HG03521 (cell line): ENCODE measurements around the gene ADGRG1.
"Not testable (repeated sequence)": the region's sequence is repeated elsewhere in the genome, so short reads cannot be mapped to it uniquely, and the experiment has no call there.

Experiments
- ATAC-seq: cut with Tn5 transposase; IDR thresholded peaks from one replicate; pipeline ENCODE4 v1.9.1; 2021; ENCODE audit warnings: mild to moderate bottlenecking, moderate library complexity; ENCODE audit not compliant: unreplicated experiment

Gene ADGRG1

DNA sequence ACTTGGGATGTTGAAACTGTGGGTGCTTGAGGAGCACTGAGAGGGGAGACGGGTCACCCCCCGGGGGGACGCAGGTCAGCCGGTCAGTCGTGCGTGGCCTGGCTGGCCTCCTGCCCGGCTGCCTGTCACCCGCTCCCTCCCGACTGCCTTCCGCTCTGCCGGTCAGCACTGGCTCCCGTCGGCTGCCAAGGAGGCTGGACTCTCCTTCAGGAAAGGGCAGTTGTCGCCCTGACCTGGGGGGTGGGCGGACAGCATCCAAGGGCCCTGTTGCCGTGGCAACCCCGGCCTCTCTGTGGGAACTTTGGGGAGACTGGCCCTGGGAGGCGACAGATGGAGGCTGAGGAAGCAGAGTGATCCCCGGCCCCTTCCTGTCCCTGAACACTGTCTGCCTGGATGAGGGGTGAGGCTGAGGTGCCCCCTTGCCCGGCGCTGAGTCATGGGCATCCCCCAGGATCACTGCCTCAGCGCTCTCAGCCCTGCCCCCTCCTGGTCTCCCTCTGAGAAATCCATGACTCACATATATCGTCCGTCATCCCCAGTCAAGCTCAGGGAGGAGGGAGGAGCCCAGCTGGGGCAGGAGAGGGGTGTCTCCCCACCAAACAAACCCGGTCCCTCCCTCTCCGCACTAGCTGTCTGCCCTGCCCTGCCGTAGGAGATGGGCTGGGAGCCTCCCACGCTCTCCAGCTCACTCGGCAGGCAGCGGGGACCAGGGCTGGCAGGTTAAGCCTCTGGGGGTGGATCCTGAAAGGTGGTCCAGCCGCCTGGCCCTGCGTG is at the start of gene ADGRG1:
TSS of gene ADGRG1 (plus strand) at position 623 of the 774 bp plus-strand sequence. CDS start 21,658 bp downstream, outside the sequence.
- ATAC-seq = no peak

- ATAC-seq = no peak
Measured at GRCh38 chr16:57579361-57579665, 49.1 kb upstream of the ADGRG1 start.

GRCh38 chr16:57585051-57585687 is 43.3 kb upstream of the ADGRG1 start:
- no peak for ATAC-seq

DNA sequence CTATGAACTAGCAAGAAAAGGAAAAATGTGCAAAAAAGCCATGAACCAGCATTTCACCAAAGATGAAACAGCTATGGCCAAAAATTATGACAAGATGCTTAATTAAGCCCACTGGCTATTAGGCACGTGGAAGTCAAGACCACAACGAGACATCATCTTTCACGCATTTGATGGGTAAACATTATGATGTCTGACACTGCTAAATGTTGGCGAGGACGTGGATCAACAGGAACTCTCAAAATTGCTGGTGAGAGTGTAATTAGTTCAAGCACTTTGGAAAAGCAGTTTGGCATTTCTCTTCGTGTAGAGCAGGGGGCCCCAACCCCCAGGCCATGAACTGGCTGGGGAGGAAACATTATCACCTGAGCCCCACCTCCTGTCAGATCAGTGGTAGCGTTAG is 39.6 kb upstream of the ADGRG1 start:
- ATAC-seq = no peak

GRCh38 chr16:57589374-57589773 is 39.1 kb upstream of the ADGRG1 start:
- no peak for ATAC-seq

DNA sequence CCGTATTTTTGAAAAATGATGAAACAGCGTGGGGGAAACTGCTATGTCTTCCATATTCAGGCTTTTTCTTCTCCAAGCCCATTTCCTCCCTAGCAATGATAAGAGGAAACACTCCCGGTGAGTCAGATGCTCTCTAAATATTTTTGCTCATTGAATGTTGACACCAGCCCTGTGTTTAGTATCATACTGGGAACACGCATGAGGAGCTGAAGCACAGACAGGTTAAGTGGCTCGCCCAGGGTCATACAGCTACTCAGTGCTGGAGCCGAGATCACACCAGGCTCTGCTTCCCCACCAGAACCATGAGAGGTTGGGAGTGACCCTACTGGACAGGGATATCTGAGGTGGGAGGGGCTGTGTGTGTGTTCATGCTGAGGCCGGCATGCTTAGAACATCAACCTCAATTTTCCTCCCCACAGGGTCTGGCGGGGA is 37.8 kb upstream of the ADGRG1 start:
- ATAC-seq = no peak

GRCh38 chr16:57591086-57591869 is 37.2 kb upstream of the ADGRG1 start:
- peak; percentile 70 for ATAC-seq

- ATAC-seq = no peak
Measured at GRCh38 chr16:57591870-57592485, 36.5 kb upstream of the ADGRG1 start.

- ATAC-seq = no peak
Measured at GRCh38 chr16:57592591-57593003, 35.8 kb upstream of the ADGRG1 start.

GRCh38 chr16:57593021-57593420 is 35.4 kb upstream of the ADGRG1 start:
- ATAC-seq = no peak

DNA sequence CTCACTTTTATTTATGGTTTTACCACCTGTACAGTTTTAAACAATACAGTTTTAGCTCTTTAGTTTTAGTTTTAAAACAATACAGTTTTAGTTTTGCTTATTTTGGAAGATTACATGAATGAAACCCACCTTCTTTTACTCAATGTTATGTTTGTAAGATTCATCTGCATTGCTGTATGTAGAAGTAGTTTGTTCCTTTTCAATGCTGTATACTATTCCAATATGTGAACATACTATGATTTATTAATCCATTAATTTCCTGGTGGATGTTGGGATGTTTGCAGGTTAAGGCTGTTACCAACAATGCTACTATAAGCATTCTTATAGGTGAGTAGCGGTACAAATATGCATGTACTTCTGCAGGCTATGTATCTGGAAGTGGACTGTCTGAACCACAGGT is 34.4 kb upstream of the ADGRG1 start:
- no peak for ATAC-seq

DNA sequence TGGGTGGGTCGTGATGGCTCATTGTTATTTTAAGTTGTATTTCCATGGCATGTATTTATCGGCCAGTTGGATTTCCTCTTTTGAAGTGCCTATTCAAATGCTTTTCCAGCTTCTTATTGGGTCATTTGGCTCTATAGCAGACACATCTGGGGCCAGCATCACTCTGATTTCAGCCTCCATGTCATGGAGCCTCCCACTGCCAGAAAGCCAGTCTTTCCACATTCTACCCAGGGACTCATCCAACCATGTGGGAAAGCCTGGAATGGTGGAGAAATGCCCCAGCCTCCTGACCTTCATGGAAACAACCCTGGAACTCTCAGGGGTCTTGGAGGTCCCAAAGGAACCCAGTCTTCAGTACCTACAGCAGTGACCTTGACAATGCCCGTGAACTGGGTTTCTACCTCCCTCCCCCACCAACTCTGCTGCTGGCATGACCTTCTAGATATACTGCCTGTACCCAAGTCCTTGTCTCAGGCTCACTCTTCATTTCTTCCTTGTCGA is 33.8 kb upstream of the ADGRG1 start:
- no peak for ATAC-seq

DNA sequence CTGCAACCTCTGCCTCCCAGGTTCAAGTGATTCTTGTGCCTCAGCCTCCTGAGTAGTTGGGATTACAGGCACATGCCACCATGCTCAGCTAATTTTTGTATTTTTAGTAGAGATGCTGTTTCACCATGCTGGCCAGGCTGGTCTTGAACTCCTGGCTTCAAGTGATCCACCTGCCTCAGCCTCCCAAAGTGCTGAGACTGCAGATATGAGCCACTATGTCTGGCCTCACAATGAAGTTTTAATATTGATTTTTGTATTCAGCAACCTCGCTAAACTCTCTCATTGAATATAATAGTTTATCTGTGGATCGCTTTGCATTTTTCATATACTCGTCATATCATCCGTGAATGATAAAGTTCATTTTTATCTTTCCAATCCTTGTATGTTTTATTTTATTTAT is 32.2 kb upstream of the ADGRG1 start:
- not testable (repeated sequence) for ATAC-seq

DNA sequence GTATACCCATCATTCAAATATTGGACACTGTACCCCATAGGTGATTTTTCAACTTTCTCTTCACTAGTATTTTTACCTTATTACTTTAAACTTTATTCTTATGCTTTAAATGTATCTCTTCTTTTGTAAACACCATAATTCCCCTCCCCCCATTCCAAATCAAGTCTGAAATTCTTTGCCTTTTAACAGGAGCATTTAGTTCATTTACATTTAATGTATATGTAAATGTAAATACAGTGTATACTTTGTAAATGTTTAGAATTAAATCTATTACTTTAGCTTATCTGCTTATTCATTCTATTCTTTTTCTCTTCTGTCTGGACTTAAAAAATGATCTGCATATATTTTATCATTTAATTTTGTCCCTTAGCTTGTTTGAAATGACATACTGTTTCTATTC is 30.0 kb upstream of the ADGRG1 start:
- no peak for ATAC-seq

DNA sequence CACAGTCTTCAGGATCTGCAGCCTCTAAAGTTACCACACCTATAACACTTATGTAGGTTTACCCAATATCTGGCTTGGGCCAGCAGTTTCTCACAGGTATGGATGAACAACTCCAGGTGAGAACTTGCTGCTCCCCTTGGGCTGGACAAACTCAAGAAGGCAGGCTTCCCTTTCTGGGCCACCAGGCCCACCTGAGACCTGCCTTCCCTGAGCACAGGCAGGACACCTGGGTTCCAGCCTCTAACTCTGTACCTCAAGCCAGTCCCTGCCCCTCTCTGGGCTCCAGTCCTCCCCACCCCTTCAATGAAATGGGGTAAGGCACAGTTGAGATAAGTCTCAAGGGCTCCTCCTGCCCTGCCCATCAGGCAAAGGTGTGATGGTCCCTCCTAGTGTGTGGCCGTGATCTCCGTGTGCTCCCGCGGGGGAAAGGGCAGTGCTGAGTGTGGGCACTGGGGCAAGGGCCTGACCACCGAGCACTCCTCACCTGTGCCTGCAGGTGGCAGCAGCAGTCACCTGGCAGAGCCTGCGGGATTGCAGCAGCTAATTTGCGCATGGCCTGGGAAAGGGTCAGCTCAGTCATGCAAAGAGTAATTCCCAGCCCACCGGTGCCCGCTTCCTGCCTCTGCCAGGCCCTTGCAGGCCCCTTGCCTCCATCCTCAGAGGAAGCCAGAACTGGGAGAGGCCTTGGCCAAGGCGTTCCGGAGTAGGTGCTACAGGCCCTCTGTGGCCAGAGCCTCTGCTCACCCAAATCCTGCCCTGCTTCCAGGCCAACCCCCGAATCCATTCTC is 28.2 kb upstream of the ADGRG1 start:
- ATAC-seq = no peak

DNA sequence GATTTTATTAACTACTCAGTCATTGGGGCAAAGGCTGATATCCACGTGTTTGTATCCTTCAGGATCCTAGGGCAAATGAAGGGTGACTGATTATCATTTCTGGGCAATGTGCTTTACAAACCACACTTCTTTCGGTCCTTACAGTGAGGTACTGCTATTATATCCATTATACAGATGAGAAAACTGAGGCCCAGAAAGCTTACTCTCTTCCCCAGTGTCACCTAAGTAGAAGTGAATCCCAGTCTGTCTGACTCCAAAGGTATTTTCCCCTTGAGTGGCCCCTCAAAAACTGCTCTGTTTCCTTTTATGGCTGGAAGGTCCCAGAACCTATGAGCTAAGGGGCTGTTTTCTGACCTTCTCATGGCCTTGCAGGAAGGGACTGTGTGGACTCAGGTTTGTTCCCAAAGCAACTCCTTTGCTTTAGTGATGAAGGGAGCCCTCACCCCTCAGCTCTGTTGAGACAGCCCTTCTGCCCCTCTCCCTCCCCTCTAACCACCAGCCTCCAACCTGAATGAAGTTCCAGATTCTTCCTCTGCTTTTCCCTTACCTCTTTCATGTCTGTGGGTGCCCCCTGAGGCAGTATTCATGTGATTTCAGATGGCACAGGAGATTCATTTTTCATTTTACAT is 27.4 kb upstream of the ADGRG1 start:
- ATAC-seq = no peak

- peak; percentile 71 for ATAC-seq
Measured at GRCh38 chr16:57601801-57602478, 26.5 kb upstream of the ADGRG1 start.

DNA sequence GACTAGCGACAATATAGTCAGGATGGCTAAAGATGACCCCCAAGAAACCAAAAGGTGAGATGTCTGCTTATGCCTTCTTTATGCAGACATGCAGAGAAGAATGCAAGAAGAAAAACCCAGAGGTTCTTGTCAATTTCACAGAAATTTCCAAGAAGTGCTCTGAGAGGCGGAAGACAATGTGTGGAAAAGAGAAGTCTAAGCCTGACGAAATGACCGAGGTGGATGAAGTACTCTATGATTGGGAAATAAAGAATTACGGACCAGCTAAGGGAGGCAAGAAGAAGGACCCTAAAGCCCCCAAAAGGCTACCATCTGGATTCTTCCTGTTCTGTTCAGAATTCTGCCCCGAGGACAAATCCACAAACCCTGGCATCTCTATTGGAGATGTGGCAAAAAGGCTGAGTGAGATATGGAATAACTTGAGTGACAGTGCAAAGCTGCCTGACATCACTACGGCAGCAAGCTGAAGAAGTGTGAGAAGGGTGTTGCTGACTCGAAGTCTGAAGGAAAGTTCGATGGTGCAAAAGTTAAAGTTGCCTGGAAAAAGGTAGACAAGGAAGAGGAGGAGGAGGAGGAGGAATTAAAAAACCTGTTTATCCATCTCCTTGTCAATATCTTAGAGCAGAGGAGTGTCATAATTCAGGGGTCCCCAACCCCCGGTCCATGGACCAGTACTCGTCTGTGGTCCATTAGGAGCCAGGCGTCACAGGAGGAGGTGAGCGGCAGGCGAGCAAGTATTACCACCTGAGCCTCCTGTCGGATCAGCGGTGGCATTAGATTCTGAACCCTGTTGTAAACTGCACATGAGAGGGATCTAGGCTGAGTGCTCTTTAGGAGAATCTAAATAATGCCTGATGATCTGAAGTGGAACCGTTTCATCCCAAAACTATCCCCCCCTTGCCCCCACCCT is 25.1 kb upstream of the ADGRG1 start:
- ATAC-seq = no peak
